Measurements from ENCODE around the gene ZBTB46. TPM values are rescaled to one million over a fixed set of nuclear protein-coding genes. Genes with fewer than 3 reads are reported as not detected.
A peak's percentile ranks its signal among the peaks of the same experiment; 100 is the strongest.

The ZBTB46 gene
- total and polyA plus RNA-seq, 5 donors: 6.7 to 18.1 (median 15.8) TPM

- ATAC-seq (no peak), DNase-seq (peak in 1 of 3 donors; percentile 6)
- no peaks in the 10 kb centered on the region for H3K4me1 ChIP-seq (ENCODE audit: control insufficient read depth, insufficient read depth, low read length)
- intact Hi-C loops (cut with DNase I): loop anchor here in 1 of 4 donors (10.0 kb wide), 1 partner anchor 215 kb away; the partner anchor contains the start of gene SRMS
- H3K27ac ChIP-seq (ENCODE audit: low read length): no peak overlapping the region
- H3K27me3 ChIP-seq (ENCODE audit: control insufficient read depth, insufficient read depth): no peaks in the 10 kb centered on the region
- no peak overlapping the region for H3K4me3 ChIP-seq (ENCODE audit: low read length)
- no peaks in the 10 kb centered on the region for H3K9me3 ChIP-seq (ENCODE audit: control insufficient read depth, low read length)
- 84% methylated on average over 7 of the region's 7 CpGs for WGBS
Measured at GRCh38 chr20:63759377-63759901, 71.6 kb downstream of the ZBTB46 start.

GRCh38 chr20:63758152-63758551, 72.9 kb downstream of the ZBTB46 start:
- Histone ChIP-seq H3K9me3 (ENCODE audit: control insufficient read depth, low read length) (no peaks in the 10 kb centered on the region), H3K27ac (ENCODE audit: low read length) (no peak overlapping the region), H3K4me3 (ENCODE audit: low read length) (no peak overlapping the region), H3K27me3 (ENCODE audit: control insufficient read depth, insufficient read depth) (no peaks in the 10 kb centered on the region), H3K4me1 (ENCODE audit: control insufficient read depth, insufficient read depth, low read length) (no peaks in the 10 kb centered on the region)
- DNase-seq (peak in 2 of 3 donors; percentile 5 to 15), ATAC-seq (no peak)
- 90% methylated on average over 7 of the region's 7 CpGs for WGBS
- intact Hi-C loops (cut with DNase I): loop anchor here in 1 of 4 donors (10.0 kb wide), 1 partner anchor 213 kb away; the partner anchor contains the start of gene SRMS

- WGBS: 71% methylated on average over 8 of the region's 8 CpGs
- H3K4me3 ChIP-seq (ENCODE audit: low read length): no peak overlapping the region
- no peak for ATAC-seq
- H3K4me1 ChIP-seq (ENCODE audit: control insufficient read depth, insufficient read depth, low read length): no peaks in the 10 kb centered on the region
- intact Hi-C loops (cut with DNase I): loop anchor here in 1 of 4 donors (10.0 kb wide), 1 partner anchor 212 kb away; the partner anchor contains the start of gene SRMS
- no peak overlapping the region for H3K27ac ChIP-seq (ENCODE audit: low read length)
- H3K27me3 ChIP-seq (ENCODE audit: control insufficient read depth, insufficient read depth): no peaks in the 10 kb centered on the region
- peak in 2 of 3 donors; percentile 5 to 6 for DNase-seq
- no peaks in the 10 kb centered on the region for H3K9me3 ChIP-seq (ENCODE audit: control insufficient read depth, low read length)
Measured at GRCh38 chr20:63756648-63756991, 74.4 kb downstream of the ZBTB46 start.

GRCh38 chr20:63755933-63756647, 75.0 kb downstream of the ZBTB46 start:
- DNase-seq: peak in 1 of 3 donors; percentile 13
- no peak overlapping the region for H3K4me3 ChIP-seq (ENCODE audit: low read length)
- WGBS: 79% methylated on average over 18 of the region's 18 CpGs
- no peaks in the 10 kb centered on the region for H3K27me3 ChIP-seq (ENCODE audit: control insufficient read depth, insufficient read depth)
- H3K27ac ChIP-seq (ENCODE audit: low read length): no peak overlapping the region
- no peaks in the 10 kb centered on the region for H3K4me1 ChIP-seq (ENCODE audit: control insufficient read depth, insufficient read depth, low read length)
- ATAC-seq: no peak
- intact Hi-C loops (cut with DNase I): loop anchor here in 1 of 4 donors (10.0 kb wide), 1 partner anchor 211 kb away; the partner anchor contains the start of gene SRMS
- H3K9me3 ChIP-seq (ENCODE audit: control insufficient read depth, low read length): no peaks in the 10 kb centered on the region

GRCh38 chr20:63754008-63754407, 77.1 kb downstream of the ZBTB46 start:
- H3K9me3 ChIP-seq (ENCODE audit: control insufficient read depth, low read length): no peaks in the 10 kb centered on the region
- ATAC-seq (peak in 1 of 2 donors; percentile 18), DNase-seq (peak in 2 of 3 donors; percentile 48 to 56)
- intact Hi-C loops (cut with DNase I): loop anchor here in 1 of 4 donors (10.0 kb wide), 1 partner anchor 209 kb away; the partner anchor contains the start of gene SRMS
- no peak overlapping the region for H3K27ac ChIP-seq (ENCODE audit: low read length)
- no peaks in the 10 kb centered on the region for H3K27me3 ChIP-seq (ENCODE audit: control insufficient read depth, insufficient read depth)
- 56% methylated on average over 16 of the region's 16 CpGs for WGBS
- H3K4me3 ChIP-seq (ENCODE audit: low read length): no peak overlapping the region
- H3K4me1 ChIP-seq (ENCODE audit: control insufficient read depth, insufficient read depth, low read length): no peaks in the 10 kb centered on the region

- H3K4me1 ChIP-seq (ENCODE audit: control insufficient read depth, insufficient read depth, low read length): no peaks in the 10 kb centered on the region
- H3K27me3 ChIP-seq (ENCODE audit: control insufficient read depth, insufficient read depth): no peaks in the 10 kb centered on the region
- WGBS: 90% methylated on average over 13 of the region's 13 CpGs
- peak in 2 of 3 donors; percentile 16 to 32 for DNase-seq
- no peak overlapping the region for H3K27ac ChIP-seq (ENCODE audit: low read length)
- H3K9me3 ChIP-seq (ENCODE audit: control insufficient read depth, low read length): no peaks in the 10 kb centered on the region
- H3K4me3 ChIP-seq (ENCODE audit: low read length): no peak overlapping the region
- intact Hi-C loops (cut with DNase I): loop anchor here in 1 of 4 donors (10.0 kb wide), 1 partner anchor 209 kb away; the partner anchor contains the start of gene SRMS
- peak in 1 of 2 donors; percentile 7 for ATAC-seq
Measured at GRCh38 chr20:63753381-63753780, 77.7 kb downstream of the ZBTB46 start.

- intact Hi-C loops (cut with DNase I): loop anchor here in 1 of 4 donors (10.0 kb wide), 1 partner anchor 208 kb away; the partner anchor contains the start of gene SRMS
- 94% methylated on average over 50 of the region's 50 CpGs for WGBS
- Histone ChIP-seq H3K4me1 (ENCODE audit: control insufficient read depth, insufficient read depth, low read length) (no peaks in the 10 kb centered on the region), H3K27ac (ENCODE audit: low read length) (no peak overlapping the region), H3K4me3 (ENCODE audit: low read length) (no peak overlapping the region), H3K9me3 (ENCODE audit: control insufficient read depth, low read length) (no peaks in the 10 kb centered on the region), H3K27me3 (ENCODE audit: control insufficient read depth, insufficient read depth) (no peaks in the 10 kb centered on the region)
- peak; percentile 10 to 12 for ATAC-seq
- DNase-seq: peak in 2 of 3 donors; percentile 28 to 58
Measured at GRCh38 chr20:63752411-63753101, 78.5 kb downstream of the ZBTB46 start.

- Histone ChIP-seq H3K4me3 (ENCODE audit: low read length) (no peak overlapping the region), H3K27me3 (ENCODE audit: control insufficient read depth, insufficient read depth) (no peaks in the 10 kb centered on the region), H3K9me3 (ENCODE audit: control insufficient read depth, low read length) (no peaks in the 10 kb centered on the region), H3K4me1 (ENCODE audit: control insufficient read depth, insufficient read depth, low read length) (no peaks in the 10 kb centered on the region), H3K27ac (ENCODE audit: low read length) (no peak overlapping the region)
- DNase-seq: peak in 1 of 3 donors; percentile 30
- ATAC-seq: no peak
- 75% methylated on average over 40 of the region's 45 CpGs for WGBS
- intact Hi-C loops (cut with DNase I): loop anchor here in 1 of 4 donors (10.0 kb wide), 1 partner anchor 207 kb away; the partner anchor contains the start of gene SRMS
Measured at GRCh38 chr20:63751471-63752271, 79.4 kb downstream of the ZBTB46 start.

- DNase-seq (peak in 1 of 3 donors; percentile 34), ATAC-seq (no peak)
- intact Hi-C loops (cut with DNase I): loop anchor here in 1 of 4 donors (10.0 kb wide), 1 partner anchor 206 kb away; the partner anchor contains the start of gene SRMS
- 80% methylated on average over 26 of the region's 26 CpGs for WGBS
- Histone ChIP-seq H3K9me3 (ENCODE audit: control insufficient read depth, low read length) (no peaks in the 10 kb centered on the region), H3K4me3 (ENCODE audit: low read length) (no peak overlapping the region), H3K27me3 (ENCODE audit: control insufficient read depth, insufficient read depth) (no peaks in the 10 kb centered on the region), H3K4me1 (ENCODE audit: control insufficient read depth, insufficient read depth, low read length) (no peaks in the 10 kb centered on the region), H3K27ac (ENCODE audit: low read length) (no peak overlapping the region)
Measured at GRCh38 chr20:63750807-63751470, 80.1 kb downstream of the ZBTB46 start.
